Suprapubic skin (tissue), 4 donors: Measurements from ENCODE around the gene DHX8. TPM values are rescaled to one million over a fixed set of nuclear protein-coding genes. Genes with fewer than 3 reads are reported as not detected.

Experiments
- DNase-seq, 2 donors: peaks; one replicate each; pipeline ENCODE4 v3.0.0-alpha.2; 2019; ENCODE audit warnings: low spot score in 2 of 2
- H3K27ac ChIP-seq: fragments of 200-600 bp; sonication (generic); one replicate; pipeline ENCODE4 v1.5.1; 2019
- H3K27me3 ChIP-seq: fragments of 200-600 bp; sonication (generic); one replicate; pipeline ENCODE4 v1.5.1; 2019
- H3K36me3 ChIP-seq: fragments of 200-600 bp; sonication (generic); one replicate; pipeline ENCODE4 v1.5.1; 2019
- H3K4me1 ChIP-seq: fragments of 200-600 bp; sonication (generic); one replicate; pipeline ENCODE4 v1.5.1; 2019
- H3K4me3 ChIP-seq: fragments of 200-600 bp; sonication (generic); one replicate; pipeline ENCODE4 v1.5.1; 2019; ENCODE audit warnings: mild to moderate bottlenecking
- H3K9me3 ChIP-seq: fragments of 200-600 bp; sonication (generic); one replicate; pipeline ENCODE4 v1.5.1; 2019
- CTCF ChIP-seq, 2 donors: fragments of 200-600 bp in 1 of 2; fragments of 450-650 bp in 1 of 2; sonication (generic) in 1 of 2; IDR thresholded peaks; one replicate each; pipeline ENCODE4 v1.5.1; 2016 to 2019; ENCODE audit warnings: antibody characterized with exemption in 2 of 2, mild to moderate bottlenecking in 1 of 2, moderate library complexity in 1 of 2
- EP300 ChIP-seq: sonication (generic); formaldehyde crosslinking; IDR thresholded peaks from one replicate; pipeline ENCODE4 v1.6.1; 2017; ENCODE audit warnings: antibody characterized with exemption
- POLR2A ChIP-seq, 2 donors: fragments of 450-650 bp; IDR thresholded peaks; one replicate each; pipeline ENCODE4 v1.6.1; 2017; ENCODE audit warnings: antibody characterized with exemption in 2 of 2, mild to moderate bottlenecking in 2 of 2, moderate library complexity in 2 of 2
- POLR2AphosphoS5 ChIP-seq, 3 donors: sonication (generic); formaldehyde crosslinking; IDR thresholded peaks; one replicate each; pipeline ENCODE4 v1.6.1; 2017; ENCODE audit warnings: antibody characterized with exemption in 3 of 3
- WGBS: methylation state at CpG from one replicate; pipeline ENCODE4 v1.1.5; 2018; 5-methylcytosine and 5-hydroxymethylcytosine counted together
- total RNA-seq, 4 donors: library from RNA; depleted of rRNA; stranded (reverse); fragments of >200 nt; gene quantifications; one replicate each; pipeline ENCODE4 v1.1.0, GENCODE V29; 2016

The DHX8 gene
- total RNA-seq, 4 donors from 2014 or later = 31.4 to 57.1 (median 46.1) TPM

- H3K36me3 ChIP-seq = no peaks in the 10 kb centered on the region
- no peak overlapping the region for H3K27ac ChIP-seq
- TF ChIP-seq CTCF (IDR thresholded peaks at IDR 0.05) (no peak), POLR2AphosphoS5 (IDR thresholded peaks at IDR 0.05) (no peak), POLR2A (IDR thresholded peaks at IDR 0.05) (no peak), EP300 (no peak)
- H3K4me3 ChIP-seq = no peak overlapping the region
- WGBS = 47% methylated on average over 2 of the region's 2 CpGs
- no peaks in the 10 kb centered on the region for H3K27me3 ChIP-seq
- no peaks in the 10 kb centered on the region for H3K9me3 ChIP-seq
- H3K4me1 ChIP-seq = peaks cover 16% of the 10 kb centered on the region
- no peak for DNase-seq
These were observed 41.1 kb upstream of the DHX8 start for GRCh38 chr17:43442711-43443110.

- H3K4me1 ChIP-seq = peaks cover 16% of the 10 kb centered on the region
- no peak overlapping the region for H3K4me3 ChIP-seq
- H3K36me3 ChIP-seq = no peaks in the 10 kb centered on the region
- peak overlapping the region; percentile 60 for H3K27ac ChIP-seq
- H3K27me3 ChIP-seq = no peaks in the 10 kb centered on the region
- DNase-seq = no peak
- TF ChIP-seq POLR2AphosphoS5 (IDR thresholded peaks at IDR 0.05) = no peak
- no peaks in the 10 kb centered on the region for H3K9me3 ChIP-seq
- 93% methylated on average over 3 of the region's 3 CpGs for WGBS
These were observed 40.4 kb upstream of the DHX8 start for GRCh38 chr17:43443381-43443780.

- no peak overlapping the region for H3K4me3 ChIP-seq
- H3K27ac ChIP-seq = peak overlapping the region; percentile 60
- H3K9me3 ChIP-seq = no peaks in the 10 kb centered on the region
- TF ChIP-seq POLR2A (IDR thresholded peaks at IDR 0.05) (no peak), EP300 (no peak), POLR2AphosphoS5 (IDR thresholded peaks at IDR 0.05) (no peak), CTCF (IDR thresholded peaks at IDR 0.05) (no peak)
- 48% methylated on average over 8 of the region's 8 CpGs for WGBS
- DNase-seq = no peak
- peaks cover 22% of the 10 kb centered on the region for H3K4me1 ChIP-seq
- no peaks in the 10 kb centered on the region for H3K27me3 ChIP-seq
- no peaks in the 10 kb centered on the region for H3K36me3 ChIP-seq
These were observed 39.4 kb upstream of the DHX8 start for GRCh38 chr17:43444223-43445008.

- no peak for DNase-seq
- Histone ChIP-seq H3K4me3 (no peak overlapping the region), H3K36me3 (no peaks in the 10 kb centered on the region), H3K4me1 (peaks cover 29% of the 10 kb centered on the region), H3K9me3 (no peaks in the 10 kb centered on the region), H3K27ac (peak overlapping the region; percentile 60), H3K27me3 (no peaks in the 10 kb centered on the region)
- TF ChIP-seq EP300 (no peak), CTCF (IDR thresholded peaks at IDR 0.05) (no peak), POLR2AphosphoS5 (IDR thresholded peaks at IDR 0.05) (no peak), POLR2A (IDR thresholded peaks at IDR 0.05) (no peak)
- WGBS = 56% methylated on average over 5 of the region's 5 CpGs
These were observed 38.7 kb upstream of the DHX8 start for GRCh38 chr17:43445009-43445589.

GRCh38 chr17:43446773-43447172 is 37.0 kb upstream of the DHX8 start:
- TF ChIP-seq EP300 = no peak
- DNase-seq = no peak
- Histone ChIP-seq H3K9me3 (no peaks in the 10 kb centered on the region), H3K4me3 (no peak overlapping the region), H3K27ac (no peak overlapping the region), H3K36me3 (no peaks in the 10 kb centered on the region), H3K4me1 (peaks cover 31% of the 10 kb centered on the region), H3K27me3 (no peaks in the 10 kb centered on the region)
- WGBS = 92% methylated on average over 5 of the region's 5 CpGs

- Histone ChIP-seq H3K9me3 (no peaks in the 10 kb centered on the region), H3K36me3 (no peaks in the 10 kb centered on the region), H3K4me3 (no peak overlapping the region), H3K4me1 (peaks cover 27% of the 10 kb centered on the region), H3K27me3 (no peaks in the 10 kb centered on the region), H3K27ac (no peak overlapping the region)
- TF ChIP-seq POLR2AphosphoS5 (IDR thresholded peaks at IDR 0.05) = no peak
- TF ChIP-seq POLR2A (IDR thresholded peaks at IDR 0.05) = no peak
- no peak for TF ChIP-seq EP300
- no peak for TF ChIP-seq CTCF (IDR thresholded peaks at IDR 0.05)
- no peak for DNase-seq
- 58% methylated on average over 7 of the region's 7 CpGs for WGBS
These were observed 34.9 kb upstream of the DHX8 start for GRCh38 chr17:43448720-43449469.
